Heart right ventricle (tissue), 16 donors: ENCODE data around the gene SPATS2. TPM values are rescaled to one million over a fixed set of nuclear protein-coding genes. Genes with fewer than 3 reads are reported as not detected.
"Not testable (repeated sequence)": the region's sequence is repeated elsewhere in the genome, so short reads cannot be mapped to it uniquely, and the experiment has no call there.

ENCODE experiments used
- ATAC-seq, 8 donors: fragments of 200-7000 bp; cut with Tn5 transposase; one replicate each; pipeline ENCODE4 v1.9.1; 2020; ENCODE audit warnings: mild to moderate bottlenecking in 8 of 8, moderate library complexity in 8 of 8, moderate number of reproducible peaks in 1 of 8
- DNase-seq, 2 donors: peaks; one replicate each; pipeline ENCODE4 v3.0.0-alpha.2; 2020
- H3K27ac ChIP-seq, 10 donors: fragments of 200-600 bp; sonication (generic) in 2 of 10; one replicate each; pipeline versions ENCODE4 v1.5.0 to v1.8.0; 2020 to 2022; ENCODE audit warnings: mild to moderate bottlenecking in 3 of 10
- H3K27me3 ChIP-seq, 7 donors: fragments of 200-600 bp; one replicate each; pipeline ENCODE4 v1.8.0; 2021 to 2022; ENCODE audit warnings: mild to moderate bottlenecking in 2 of 7
- H3K36me3 ChIP-seq, 9 donors: fragments of 200-600 bp; sonication (generic) in 1 of 9; one replicate each; pipeline versions ENCODE4 v1.5.0 to v1.8.0; 2020 to 2022; ENCODE audit warnings: mild to moderate bottlenecking in 2 of 9
- H3K4me1 ChIP-seq, 9 donors: fragments of 200-600 bp; sonication (generic) in 1 of 9; one replicate each; pipeline versions ENCODE4 v1.5.0 to v1.8.0; 2020 to 2022; ENCODE audit warnings: mild to moderate bottlenecking in 4 of 9
- H3K4me3 ChIP-seq, 10 donors: fragments of 200-600 bp; sonication (generic) in 2 of 10; one replicate each; pipeline versions ENCODE4 v1.5.0 to v1.8.0; 2020 to 2022; ENCODE audit warnings: mild to moderate bottlenecking in 7 of 10, moderate library complexity in 2 of 10
- H3K9me3 ChIP-seq, 11 donors: fragments of 200-600 bp in 10 of 11; sonication (generic) in 2 of 11; one replicate each; pipeline versions ENCODE4 v1.5.0 to v1.8.0; 2013 to 2022; ENCODE audit warnings: mild to moderate bottlenecking in 2 of 11, control low read depth in 1 of 11, moderate library complexity in 1 of 11
- WGBS, 2 donors: extraction: QIAGEN DNeasy Blood & Tissue Kit; methylation state at CpG; one replicate each; pipeline ENCODE4 v1.1.7; 2013; ENCODE audit warnings: inconsistent platforms in 1 of 2; 5-methylcytosine and 5-hydroxymethylcytosine counted together
- intact Hi-C, 10 donors: fragments of 100-400 bp; cut with DNase I; formaldehyde crosslinking; loops; one replicate each; pipeline versions ENCODE4 v1.11.1 to v1.14.2; 2022
- polyA plus RNA-seq, 2 donors: library from polyadenylated mRNA; stranded (reverse); fragments of 200-250 nt; gene quantifications; one replicate each; pipeline ENCODE4 v1.2.3, GENCODE V29; 2013
- total RNA-seq, 10 donors: library from RNA; stranded (reverse); fragmentation: NEBNext Ultra II Directional in 3 of 10; extraction: Animal tissue kit (Norgen Biotek cat#: 25700) in 3 of 10; gene quantifications; one replicate each; pipeline versions ENCODE4 v1.2.1 to v1.2.4, GENCODE V29; 2021 to 2023
- TF ChIP-seq, protein P1 (sequence below), 9 donors: fragments of 200-600 bp; sonication (generic) in 2 of 9; IDR thresholded peaks; one replicate each; pipeline versions ENCODE4 v1.5.0 to v1.8.0; 2021 to 2022; ENCODE audit warnings: antibody characterized with exemption in 9 of 9, mild to moderate bottlenecking in 5 of 9, moderate library complexity in 1 of 9
- donor health status: Arrhythmogenic right ventricular cardiomyopathy.
- donor health status: ischemic (EF 13 %, LVEDD 7.1; RV severe dilation, severe dysfunction).
- donor health status: healthy with polysubstance abuse.
- donor health status: DM: no; HTN: yes; CAD: no.
- donor health status: DM: no; HTN: no; CAD: no.
- donor health status: ischemic (EF 25% LVEDD 6.9; RV normal size, moderate dysfunction).
- donor health status: ischemic (EF 25% LVEDD 5.7; RV mildly dilated, moderate dysfunction).
- donor health status: healthy.
- donor health status: DM: yes; HTN: yes; CAD: no.
- donor health status: Ischemic cardiomyopathy.
- donor health status: ischemic (EF 35%, LVEDD 5.7; RV mildly dilated, moderate dysfunction).
- donor health status: nonischemic (EF 11% LVEDD 7.7; RV severe dilation, severe dysfunction).
- donor health status: DM: yes; HTN: yes; CAD: no.
- donor health status: PGD.
- donor health status: ischemic (EF 29% LVEDD 5.4; RV normal size, mild dysfunction).
- donor health status: nonischemic (EF 23%, LVEDD 6.1; RV moderate dilation, normal function).

Gene SPATS2
- total and polyA plus RNA-seq, 12 donors: 3.5 to 11.5 (median 5.1) TPM

DNA sequence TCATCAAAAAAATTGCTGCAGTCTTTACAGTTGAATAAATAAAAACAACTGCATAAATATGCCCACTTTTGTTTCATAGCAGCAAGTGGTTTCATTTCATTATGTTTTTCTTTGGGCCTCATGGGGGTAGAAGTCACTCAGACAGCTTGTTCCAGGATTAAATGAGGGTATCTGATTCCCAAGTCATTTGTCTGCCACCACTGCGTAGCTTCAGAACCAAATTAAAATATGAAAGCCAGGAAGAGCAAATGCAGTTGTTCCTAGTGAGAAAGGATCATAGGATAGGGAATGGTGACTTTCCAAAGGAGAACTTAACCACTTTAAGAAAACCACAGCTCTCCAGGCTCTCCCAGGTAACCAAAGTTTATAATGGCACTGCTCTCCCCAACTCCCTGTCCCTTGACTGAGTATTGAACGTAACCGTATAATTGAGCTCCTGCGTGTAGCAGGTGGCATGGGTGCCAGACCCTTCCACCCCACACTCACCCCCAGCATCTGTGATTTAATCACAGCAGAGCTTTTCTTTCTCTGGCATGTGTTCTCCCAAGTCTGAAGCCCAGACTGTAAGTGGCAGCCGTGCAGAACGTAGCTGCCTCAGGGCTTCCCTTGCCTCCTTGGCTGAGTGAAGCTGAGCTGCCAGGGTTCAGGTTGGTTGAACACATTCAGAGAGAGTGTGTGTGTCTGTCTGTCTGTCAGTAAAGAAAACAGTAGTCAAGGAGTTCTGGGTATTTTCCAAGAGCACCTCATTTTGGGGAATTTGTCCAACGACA, 160.3 kb downstream of the SPATS2 start:
- Histone ChIP-seq H3K27me3 (no peaks in the 10 kb centered on the region), H3K27ac (no peak overlapping the region), H3K4me1 (peaks cover 0 to 17% (median 0%) of the 10 kb centered on the region in 9 donors), H3K4me3 (no peak overlapping the region), H3K9me3 (no peaks in the 10 kb centered on the region), H3K36me3 (peaks cover 0 to 54% (median 5%) of the 10 kb centered on the region in 9 donors)
- WGBS, 2 donors: 86 to 96% methylated on average over 7 of the region's 7 CpGs
- TF ChIP-seq, protein P1, sequence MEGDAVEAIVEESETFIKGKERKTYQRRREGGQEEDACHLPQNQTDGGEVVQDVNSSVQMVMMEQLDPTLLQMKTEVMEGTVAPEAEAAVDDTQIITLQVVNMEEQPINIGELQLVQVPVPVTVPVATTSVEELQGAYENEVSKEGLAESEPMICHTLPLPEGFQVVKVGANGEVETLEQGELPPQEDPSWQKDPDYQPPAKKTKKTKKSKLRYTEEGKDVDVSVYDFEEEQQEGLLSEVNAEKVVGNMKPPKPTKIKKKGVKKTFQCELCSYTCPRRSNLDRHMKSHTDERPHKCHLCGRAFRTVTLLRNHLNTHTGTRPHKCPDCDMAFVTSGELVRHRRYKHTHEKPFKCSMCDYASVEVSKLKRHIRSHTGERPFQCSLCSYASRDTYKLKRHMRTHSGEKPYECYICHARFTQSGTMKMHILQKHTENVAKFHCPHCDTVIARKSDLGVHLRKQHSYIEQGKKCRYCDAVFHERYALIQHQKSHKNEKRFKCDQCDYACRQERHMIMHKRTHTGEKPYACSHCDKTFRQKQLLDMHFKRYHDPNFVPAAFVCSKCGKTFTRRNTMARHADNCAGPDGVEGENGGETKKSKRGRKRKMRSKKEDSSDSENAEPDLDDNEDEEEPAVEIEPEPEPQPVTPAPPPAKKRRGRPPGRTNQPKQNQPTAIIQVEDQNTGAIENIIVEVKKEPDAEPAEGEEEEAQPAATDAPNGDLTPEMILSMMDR (IDR thresholded peaks at IDR 0.05): no peak
- DNase-seq (no peak), ATAC-seq (no peak)
- intact Hi-C loops: no loop called here

DNA sequence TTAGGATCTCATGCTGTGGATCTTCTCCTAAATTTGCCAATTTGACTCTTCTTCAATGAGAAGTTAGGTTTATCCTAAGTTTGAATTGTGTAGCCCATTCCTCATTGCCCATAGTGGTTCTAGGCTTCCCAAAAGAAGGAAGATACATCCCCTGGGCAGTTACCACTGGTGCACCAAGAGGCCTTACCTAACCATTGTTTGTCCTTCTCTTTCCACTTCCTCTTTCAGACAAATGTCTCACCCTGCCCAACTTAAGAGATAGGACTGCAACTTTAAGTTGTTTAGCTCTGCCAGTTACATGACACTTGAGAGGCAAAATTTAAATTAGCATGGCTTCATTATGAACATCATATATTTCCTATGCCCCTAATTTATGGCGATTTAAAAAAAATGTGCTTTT, 162.2 kb downstream of the SPATS2 start:
- Histone ChIP-seq H3K4me1 (peaks cover 0 to 12% (median 0%) of the 10 kb centered on the region in 9 donors), H3K9me3 (no peaks in the 10 kb centered on the region), H3K36me3 (peaks cover 0 to 36% (median 5%) of the 10 kb centered on the region in 9 donors), H3K27ac (no peak overlapping the region), H3K27me3 (no peaks in the 10 kb centered on the region), H3K4me3 (no peak overlapping the region)
- intact Hi-C loops: no loop called here
- DNase-seq (no peak), ATAC-seq (no peak)
- TF ChIP-seq, protein P1 (IDR thresholded peaks at IDR 0.05): no peak
- WGBS, 2 donors: 98% methylated on average over 1 of the region's 1 CpG

- no peak overlapping the region for H3K4me3 ChIP-seq
- ATAC-seq: no peak
- peaks cover 0 to 13% (median 0%) of the 10 kb centered on the region in 9 donors for H3K36me3 ChIP-seq
- WGBS, 2 donors: 44 to 48% methylated on average over 2 of the region's 2 CpGs
- intact Hi-C loops: loop anchor here in 1 of 10 donors (10.0 kb wide), 1 partner anchor 53 kb away; no protein-coding TSS in a partner anchor
- TF ChIP-seq, protein P1 (IDR thresholded peaks at IDR 0.05): no peak
- H3K27me3 ChIP-seq: peaks cover 0 to 16% (median 7%) of the 10 kb centered on the region in 7 donors
- DNase-seq: no peak
- peaks cover 0 to 16% (median 0%) of the 10 kb centered on the region in 9 donors for H3K4me1 ChIP-seq
- H3K9me3 ChIP-seq: no peaks in the 10 kb centered on the region
- H3K27ac ChIP-seq: no peak overlapping the region
Observed at GRCh38 chr12:49531745-49532144, 164.5 kb downstream of the SPATS2 start.

- TF ChIP-seq, protein P1 (IDR thresholded peaks at IDR 0.05): no peak
- WGBS, 2 donors: 92% methylated on average over 10 of the region's 10 CpGs
- Histone ChIP-seq H3K27ac (no peak overlapping the region), H3K4me3 (no peak overlapping the region), H3K36me3 (no peaks in the 10 kb centered on the region), H3K27me3 (peaks cover 0 to 32% (median 21%) of the 10 kb centered on the region in 7 donors), H3K9me3 (no peaks in the 10 kb centered on the region), H3K4me1 (peaks cover 0 to 30% (median 11%) of the 10 kb centered on the region in 9 donors)
- DNase-seq: no peak
- intact Hi-C loops: loop anchor here in 1 of 10 donors (10.0 kb wide), 1 partner anchor 51 kb away; no protein-coding TSS in a partner anchor
- ATAC-seq: no peak
Observed at GRCh38 chr12:49533331-49533730, 166.1 kb downstream of the SPATS2 start.

- not testable (repeated sequence) for H3K36me3 ChIP-seq, H3K9me3 ChIP-seq, H3K27ac ChIP-seq, DNase-seq, ATAC-seq, H3K4me3 ChIP-seq
- peaks cover 0 to 35% (median 14%) of the 10 kb centered on the region in 9 donors for H3K4me1 ChIP-seq
- intact Hi-C loops: loop anchor here in 1 of 10 donors (10.0 kb wide), 1 partner anchor 51 kb away; no protein-coding TSS in a partner anchor
- 85 to 88% methylated on average over 5 of the region's 5 CpGs for whole genome bisulfite sequencing, 2 donors
- peaks cover 0 to 37% (median 27%) of the 10 kb centered on the region in 7 donors for H3K27me3 ChIP-seq
Observed at GRCh38 chr12:49534122-49534521, 166.9 kb downstream of the SPATS2 start.
